Smooth muscle cell (in vitro differentiated cells): ENCODE results near the gene ASS1. TPM values are rescaled to one million over a fixed set of nuclear protein-coding genes. Genes with fewer than 3 reads are reported as not detected.

Experiments
- DNase-seq: peaks from one replicate; lab custom pipeline; 2025; ENCODE audit not compliant: unreplicated experiment; lab: John Stamatoyannopoulos, UW
- H2AFZ ChIP-seq: fragments of 200-600 bp; sonication (generic); 2 replicates; pipeline ENCODE4 v1.6.0; 2016; ENCODE audit warnings: antibody characterized with exemption, low read depth, mild to moderate bottlenecking
- H3F3A ChIP-seq: fragments of 200-600 bp; sonication (generic); 2 replicates; pipeline ENCODE4 v1.6.0; 2017; ENCODE audit warnings: antibody characterized with exemption, low read depth
- H3K27ac ChIP-seq: fragments of 200-600 bp; sonication (generic); 2 replicates; pipeline ENCODE4 v1.5.1; 2016; ENCODE audit warnings: low read depth, mild to moderate bottlenecking
- H3K27me3 ChIP-seq: fragments of 200-600 bp; sonication (generic); 2 replicates; pipeline ENCODE4 v1.6.1; 2016; ENCODE audit warnings: low read depth, mild to moderate bottlenecking
- H3K36me3 ChIP-seq: fragments of 200-600 bp; sonication (generic); 2 replicates; pipeline ENCODE4 v1.5.1; 2016; ENCODE audit warnings: low read depth
- H3K4me1 ChIP-seq: fragments of 200-600 bp; sonication (generic); 2 replicates; pipeline ENCODE4 v1.5.1; 2016; ENCODE audit warnings: low read depth
- H3K4me2 ChIP-seq: fragments of 200-600 bp; sonication (generic); 2 replicates; pipeline ENCODE4 v1.6.0; 2016; ENCODE audit warnings: mild to moderate bottlenecking
- H3K4me3 ChIP-seq: fragments of 200-600 bp; sonication (generic); 2 replicates; pipeline ENCODE4 v1.5.1; 2016; ENCODE audit warnings: mild to moderate bottlenecking
- H3K79me2 ChIP-seq: fragments of 200-600 bp; sonication (generic); 2 replicates; pipeline ENCODE4 v1.6.0; 2016; ENCODE audit warnings: low read depth, mild to moderate bottlenecking
- H3K9ac ChIP-seq: fragments of 200-600 bp; sonication (generic); 2 replicates; pipeline ENCODE4 v1.6.0; 2016; ENCODE audit warnings: low read depth
- H3K9me3 ChIP-seq: fragments of 200-600 bp; sonication (generic); replicated peaks from 2 replicates; pipeline ENCODE4 v1.5.1; 2016; ENCODE audit warnings: low read depth
- H4K20me1 ChIP-seq: fragments of 200-600 bp; sonication (generic); 2 replicates; pipeline ENCODE4 v1.6.0; 2016; ENCODE audit warnings: low read depth
- WGBS: methylation state at CpG from one replicate; pipeline ENCODE4 v1.1.7; 2016; ENCODE audit warnings: low lambda C conversion rate; 5-methylcytosine and 5-hydroxymethylcytosine counted together
- polyA plus RNA-seq: library from polyadenylated mRNA; unstranded; fragments of >200 nt; fragmentation: Nextera tagmentation; extraction: Ambion mirVana; gene quantifications from 2 replicates; pipeline ENCODE4 v1.2.1, GENCODE V29; 2016
- total RNA-seq: library from RNA; depleted of rRNA; stranded (reverse); fragments of >200 nt; gene quantifications from 2 replicates; pipeline ENCODE4 v1.2.3, GENCODE V29; 2014
- TF ChIP-seq, protein P1 (sequence below): fragments of 200-600 bp; sonication (generic); IDR thresholded peaks from 2 replicates; pipeline ENCODE4 v1.5.1; 2017; ENCODE audit warnings: borderline replicate concordance, mild to moderate bottlenecking, antibody characterized with exemption; ENCODE audit not compliant: insufficient read depth, poor library complexity, severe bottlenecking

Gene ASS1
- total and polyA plus RNA-seq, 2 experiments from 2014 or later = 78.2 to 81.5 TPM

DNA sequence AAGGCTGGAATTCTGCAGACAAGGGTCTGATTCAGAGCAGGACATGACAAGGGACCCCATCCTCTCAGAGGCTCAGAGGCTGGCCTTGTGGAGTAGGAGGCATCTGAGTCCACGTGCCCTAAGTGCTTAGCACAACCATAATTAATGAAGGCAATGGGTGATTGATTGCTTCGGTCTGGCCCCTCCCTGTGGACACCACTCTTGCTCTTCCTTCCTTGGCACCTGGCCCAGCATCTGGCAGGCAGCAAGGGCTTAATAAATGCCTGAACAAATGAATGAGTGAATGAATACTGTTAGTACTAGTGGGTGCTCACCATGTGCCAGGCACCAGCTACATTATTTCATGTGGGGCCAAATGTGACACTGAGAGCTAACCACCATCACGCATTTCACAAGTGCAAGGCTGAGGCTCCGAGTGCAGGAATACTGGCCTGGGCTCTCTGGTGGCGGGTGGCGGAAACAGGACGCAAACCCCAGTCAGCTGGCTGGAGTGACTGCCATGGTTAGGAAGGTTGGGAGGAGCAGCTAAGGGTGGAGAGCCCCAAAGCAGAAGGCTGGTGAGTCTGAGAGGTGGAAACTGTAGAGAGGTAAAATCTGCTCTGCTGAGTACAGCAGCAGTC, 53.6 kb downstream of the ASS1 start:
- Histone ChIP-seq H3K27ac (no peak overlapping the region), H3K4me2 (no peak overlapping the region)

DNA sequence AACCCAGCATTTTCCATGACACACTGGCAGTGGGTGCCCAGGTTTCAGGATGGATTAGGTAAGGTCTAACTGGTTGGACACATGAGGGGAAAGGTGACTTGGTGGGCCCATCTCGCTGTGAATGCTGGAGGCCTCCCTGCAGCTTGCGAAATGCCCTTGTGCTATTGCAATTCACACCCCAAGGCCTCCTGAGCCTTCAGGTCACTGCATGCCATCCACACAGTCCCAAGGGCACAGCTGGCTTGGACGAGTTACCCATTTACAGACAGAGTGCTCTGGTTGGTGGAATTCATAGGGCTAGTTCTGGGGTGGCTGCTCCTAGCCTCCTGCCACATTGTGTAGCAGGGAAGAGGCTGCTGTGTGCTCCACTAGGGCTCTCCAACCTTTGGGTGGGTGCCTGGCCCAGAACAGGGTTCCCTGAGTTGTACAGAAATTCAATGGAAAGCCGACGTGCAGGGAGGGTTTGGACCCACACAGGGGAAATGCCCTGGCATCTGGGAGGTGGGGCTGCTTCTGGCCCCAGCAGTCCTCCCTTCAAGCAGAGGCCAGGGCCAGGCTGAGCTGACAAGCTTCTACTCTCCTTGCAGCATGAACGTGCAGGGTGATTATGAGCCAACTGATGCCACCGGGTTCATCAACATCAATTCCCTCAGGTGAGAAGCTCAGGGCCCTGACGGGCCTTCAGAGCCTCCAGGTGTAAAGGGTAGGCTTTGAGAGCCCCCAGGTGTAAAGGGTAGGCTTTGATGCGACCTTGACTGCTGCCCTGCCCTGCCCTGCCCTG, 54.3 kb downstream of the ASS1 start:
- no peaks in the 10 kb centered on the region for H3F3A ChIP-seq
- no peak overlapping the region for H3K4me3 ChIP-seq
- H3K4me1 ChIP-seq = no peaks in the 10 kb centered on the region
- H3K9ac ChIP-seq = no peak overlapping the region
- no peaks in the 10 kb centered on the region for H4K20me1 ChIP-seq
- TF ChIP-seq, protein P1, sequence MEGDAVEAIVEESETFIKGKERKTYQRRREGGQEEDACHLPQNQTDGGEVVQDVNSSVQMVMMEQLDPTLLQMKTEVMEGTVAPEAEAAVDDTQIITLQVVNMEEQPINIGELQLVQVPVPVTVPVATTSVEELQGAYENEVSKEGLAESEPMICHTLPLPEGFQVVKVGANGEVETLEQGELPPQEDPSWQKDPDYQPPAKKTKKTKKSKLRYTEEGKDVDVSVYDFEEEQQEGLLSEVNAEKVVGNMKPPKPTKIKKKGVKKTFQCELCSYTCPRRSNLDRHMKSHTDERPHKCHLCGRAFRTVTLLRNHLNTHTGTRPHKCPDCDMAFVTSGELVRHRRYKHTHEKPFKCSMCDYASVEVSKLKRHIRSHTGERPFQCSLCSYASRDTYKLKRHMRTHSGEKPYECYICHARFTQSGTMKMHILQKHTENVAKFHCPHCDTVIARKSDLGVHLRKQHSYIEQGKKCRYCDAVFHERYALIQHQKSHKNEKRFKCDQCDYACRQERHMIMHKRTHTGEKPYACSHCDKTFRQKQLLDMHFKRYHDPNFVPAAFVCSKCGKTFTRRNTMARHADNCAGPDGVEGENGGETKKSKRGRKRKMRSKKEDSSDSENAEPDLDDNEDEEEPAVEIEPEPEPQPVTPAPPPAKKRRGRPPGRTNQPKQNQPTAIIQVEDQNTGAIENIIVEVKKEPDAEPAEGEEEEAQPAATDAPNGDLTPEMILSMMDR = no peak
- no peak overlapping the region for H3K27ac ChIP-seq
- DNase-seq = no peak
- no peak overlapping the region for H3K4me2 ChIP-seq
- peaks cover 2% of the 10 kb centered on the region for H3K9me3 ChIP-seq
- 94% methylated on average over 9 of the region's 9 CpGs for WGBS
- H2AFZ ChIP-seq = no peak overlapping the region
- H3K79me2 ChIP-seq = no peaks in the 10 kb centered on the region
- H3K36me3 ChIP-seq = peaks cover 6% of the 10 kb centered on the region
- no peaks in the 10 kb centered on the region for H3K27me3 ChIP-seq

More for the DNA sequence above, 53.6 kb downstream of the ASS1 start:
- 91% methylated on average over 7 of the region's 7 CpGs for WGBS
- H3F3A ChIP-seq = no peaks in the 10 kb centered on the region
- no peak overlapping the region for H3K4me3 ChIP-seq
- no peak for DNase-seq
- H3K27me3 ChIP-seq = no peaks in the 10 kb centered on the region
- H3K79me2 ChIP-seq = no peaks in the 10 kb centered on the region
- peaks cover 2% of the 10 kb centered on the region for H3K9me3 ChIP-seq
- H3K36me3 ChIP-seq = peaks cover 6% of the 10 kb centered on the region
- TF ChIP-seq, protein P1 = no peak
- no peak overlapping the region for H3K9ac ChIP-seq
- no peak overlapping the region for H2AFZ ChIP-seq
- no peaks in the 10 kb centered on the region for H3K4me1 ChIP-seq
- H4K20me1 ChIP-seq = no peaks in the 10 kb centered on the region

DNA sequence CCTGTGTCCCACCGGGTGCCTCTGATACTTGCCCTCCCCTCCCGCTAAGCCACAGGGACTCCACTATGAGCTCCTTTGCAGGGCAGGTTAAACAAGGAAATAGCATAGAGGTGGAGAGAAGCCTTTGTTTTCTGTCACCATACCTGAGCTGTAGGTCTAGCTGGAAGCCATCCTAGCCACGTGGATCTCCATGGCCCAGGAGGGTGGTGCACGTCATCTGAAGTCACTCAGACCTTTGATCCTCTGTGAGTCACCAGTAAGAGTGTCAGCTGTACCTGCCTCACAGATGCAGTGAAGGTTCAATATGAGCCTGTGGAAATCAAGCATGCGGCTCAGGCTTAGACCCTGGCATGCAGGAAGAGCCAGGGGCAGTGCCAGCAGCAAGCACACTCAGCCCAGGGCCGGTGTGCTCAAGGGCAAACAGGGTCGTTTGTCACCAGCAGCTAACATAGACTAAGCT, 55.1 kb downstream of the ASS1 start:
- H4K20me1 ChIP-seq = no peaks in the 10 kb centered on the region
- no peaks in the 10 kb centered on the region for H3K79me2 ChIP-seq
- H3K4me1 ChIP-seq = no peaks in the 10 kb centered on the region
- TF ChIP-seq, protein P1 = no peak
- WGBS = 85% methylated on average over 7 of the region's 7 CpGs
- no peaks in the 10 kb centered on the region for H3K27me3 ChIP-seq
- no peak overlapping the region for H2AFZ ChIP-seq
- H3K36me3 ChIP-seq = peaks cover 2% of the 10 kb centered on the region
- no peak overlapping the region for H3K4me2 ChIP-seq
- no peak overlapping the region for H3K9ac ChIP-seq
- no peak overlapping the region for H3K4me3 ChIP-seq
- H3F3A ChIP-seq = no peaks in the 10 kb centered on the region
- peaks cover 1% of the 10 kb centered on the region for H3K9me3 ChIP-seq
- DNase-seq = no peak
- no peak overlapping the region for H3K27ac ChIP-seq
